Activated naive CD8-positive, alpha-beta T cell treated with anti-CD3 and anti-CD28 coated beads, Interleukin-2, amount 10 ng/mL, durations not matched to agents 7 days and 5 days (primary cell): ENCODE measurements around the gene OTX2. TPM values are rescaled to one million over a fixed set of nuclear protein-coding genes. Genes with fewer than 3 reads are reported as not detected.

Experiments used
- ATAC-seq: fragments of 150-1000 bp; cut with Tn5 transposase; one replicate; pipeline ENCODE4 v1.10.0; 2021; ENCODE audit warnings: low read depth, moderate library complexity
- POLR2A ChIA-PET: fragments of 350-600 bp; sonication (Branson Sonifier 250); formaldehyde crosslinking; loops from one replicate; lab custom pipeline; 2021; ENCODE audit warnings: antibody characterized with exemption; lab: Charles Lee
- DNase-seq: peaks from one replicate; pipeline ENCODE4 v3.0.0; 2021
- H3K27ac Mint-ChIP-seq: one replicate; pipeline ENCODE4 v1.8.0; 2022; ENCODE audit warnings: mild to moderate bottlenecking, mixed read lengths
- H3K27me3 Mint-ChIP-seq: one replicate; pipeline ENCODE4 v1.8.0; 2022; ENCODE audit warnings: mild to moderate bottlenecking, moderate library complexity, mixed read lengths
- H3K36me3 Mint-ChIP-seq: one replicate; pipeline ENCODE4 v1.8.0; 2021; ENCODE audit warnings: mild to moderate bottlenecking, mixed read lengths
- H3K4me1 Mint-ChIP-seq: one replicate; pipeline ENCODE4 v1.8.0; 2021; ENCODE audit warnings: mixed read lengths
- H3K4me3 Mint-ChIP-seq: one replicate; pipeline ENCODE4 v1.8.0; 2022; ENCODE audit warnings: mild to moderate bottlenecking, moderate library complexity, mixed read lengths
- H3K9me3 Mint-ChIP-seq: one replicate; pipeline ENCODE4 v1.8.0; 2021; ENCODE audit warnings: mixed read lengths
- total RNA-seq, 2 experiments: library from RNA; stranded (reverse); gene quantifications; one replicate each; pipeline ENCODE4 v1.2.3, GENCODE V29; 2021

Gene OTX2
- total RNA-seq, 2 experiments from 2014 or later = not detected

DNA sequence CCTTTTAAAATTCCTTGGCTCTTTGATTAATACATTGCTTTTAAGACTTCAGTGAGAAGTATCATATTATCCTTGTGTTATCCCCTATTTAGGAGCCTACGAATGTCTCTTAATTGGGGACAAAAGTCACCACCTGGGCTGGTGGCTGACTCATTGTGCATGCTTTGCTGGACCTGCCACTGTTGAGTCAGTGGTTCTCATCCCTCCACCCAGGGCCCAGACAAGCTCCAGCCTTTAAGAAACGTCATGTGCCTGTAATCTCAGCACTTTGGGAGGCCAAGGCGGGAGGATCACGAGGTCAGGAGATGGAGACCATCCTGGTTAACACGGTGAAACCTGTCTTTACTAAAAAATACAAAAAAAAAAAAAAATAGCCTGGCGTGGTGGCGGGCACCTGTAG is 57.9 kb downstream of the OTX2 start:
- DNase-seq (no peak), ATAC-seq (no peak)
- Mint-ChIP-seq H3K27me3 (peaks cover 19% of the 10 kb centered on the region), H3K36me3 (no peaks in the 10 kb centered on the region), H3K4me1 (no peaks in the 10 kb centered on the region), H3K27ac (no peak overlapping the region), H3K9me3 (no peaks in the 10 kb centered on the region), H3K4me3 (no peak overlapping the region)
- POLR2A ChIA-PET = no interaction called here

- Mint-ChIP-seq H3K4me3 (no peak overlapping the region), H3K9me3 (no peaks in the 10 kb centered on the region), H3K4me1 (no peaks in the 10 kb centered on the region), H3K27ac (no peak overlapping the region), H3K27me3 (peaks cover 13% of the 10 kb centered on the region), H3K36me3 (no peaks in the 10 kb centered on the region)
- DNase-seq (no peak), ATAC-seq (no peak)
- POLR2A ChIA-PET = no interaction called here
Measured at GRCh38 chr14:56751471-56751870, 58.8 kb downstream of the OTX2 start.

Other genes with a start within 250 kb of the OTX2 start
- 10 to 100 TPM; 23.4 to 26.5 TPM for gene TMEM260, start 230.7 kb downstream of the OTX2 start, total RNA-seq